ENCODE measurements around the gene CDO1. TPM values are rescaled to one million over a fixed set of nuclear protein-coding genes. Genes with fewer than 3 reads are reported as not detected.

Gene CDO1
- total and polyA plus RNA-seq, 2 of the 8 experiments (the other 6 are each of a cell fraction or from before 2014, with no cell fraction given) = 26.1 to 29.5 TPM

DNA sequence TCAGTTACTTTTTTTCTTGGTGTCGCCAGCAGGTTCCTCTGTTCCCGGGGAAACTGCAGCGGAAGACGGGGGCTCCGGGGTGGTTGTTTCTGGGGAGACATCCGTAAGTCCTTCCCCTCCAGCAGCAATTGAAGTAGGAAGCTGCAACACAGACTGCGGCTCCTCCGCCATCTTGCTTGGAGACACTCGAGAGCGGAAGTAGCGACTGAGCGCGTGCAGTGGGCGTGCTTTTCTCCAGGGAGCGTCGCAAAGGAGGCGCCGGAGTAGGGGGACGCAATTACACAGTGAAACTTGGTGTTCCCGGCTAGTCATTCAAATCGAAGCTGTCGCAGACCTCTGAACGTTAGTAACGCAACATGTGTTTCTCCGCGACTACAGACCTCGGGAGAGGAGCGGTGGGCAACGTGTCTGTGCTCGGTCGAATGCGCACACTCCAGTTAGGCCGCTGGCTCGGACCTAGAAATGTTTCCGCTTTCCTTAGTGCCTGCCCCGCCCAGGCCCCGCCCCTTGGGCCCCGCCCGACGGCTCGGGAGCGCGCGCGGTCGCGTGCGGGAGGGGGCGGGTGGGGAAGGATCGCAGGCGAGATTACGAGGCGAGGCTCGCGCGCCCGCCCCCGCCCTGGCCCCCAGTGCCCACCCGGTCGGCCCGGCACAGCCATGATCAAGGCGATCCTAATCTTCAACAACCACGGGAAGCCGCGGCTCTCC, 25.1 kb upstream of the CDO1 start, which contains the start of the genes AP3S1 and ATG12 (continued):
- TF ChIP-seq HDAC2 (IDR thresholded peaks at IDR 0.05; ENCODE audit: borderline replicate concordance in 1 of 2, low read depth in 2 of 2, low read length in 2 of 2) = peak; percentile 20 to 32; a peak in 1 of 4 replicates
- TF ChIP-seq SAP30 (IDR thresholded peaks at IDR 0.05; ENCODE audit: insufficient read depth, insufficient replicate concordance, low read length) = peak; percentile 62
- TF ChIP-seq KDM5A (IDR thresholded peaks at IDR 0.05; ENCODE audit: low read length) = peak; percentile 89; the same call in 1 of the 2 replicates
- TF ChIP-seq, protein P1, sequence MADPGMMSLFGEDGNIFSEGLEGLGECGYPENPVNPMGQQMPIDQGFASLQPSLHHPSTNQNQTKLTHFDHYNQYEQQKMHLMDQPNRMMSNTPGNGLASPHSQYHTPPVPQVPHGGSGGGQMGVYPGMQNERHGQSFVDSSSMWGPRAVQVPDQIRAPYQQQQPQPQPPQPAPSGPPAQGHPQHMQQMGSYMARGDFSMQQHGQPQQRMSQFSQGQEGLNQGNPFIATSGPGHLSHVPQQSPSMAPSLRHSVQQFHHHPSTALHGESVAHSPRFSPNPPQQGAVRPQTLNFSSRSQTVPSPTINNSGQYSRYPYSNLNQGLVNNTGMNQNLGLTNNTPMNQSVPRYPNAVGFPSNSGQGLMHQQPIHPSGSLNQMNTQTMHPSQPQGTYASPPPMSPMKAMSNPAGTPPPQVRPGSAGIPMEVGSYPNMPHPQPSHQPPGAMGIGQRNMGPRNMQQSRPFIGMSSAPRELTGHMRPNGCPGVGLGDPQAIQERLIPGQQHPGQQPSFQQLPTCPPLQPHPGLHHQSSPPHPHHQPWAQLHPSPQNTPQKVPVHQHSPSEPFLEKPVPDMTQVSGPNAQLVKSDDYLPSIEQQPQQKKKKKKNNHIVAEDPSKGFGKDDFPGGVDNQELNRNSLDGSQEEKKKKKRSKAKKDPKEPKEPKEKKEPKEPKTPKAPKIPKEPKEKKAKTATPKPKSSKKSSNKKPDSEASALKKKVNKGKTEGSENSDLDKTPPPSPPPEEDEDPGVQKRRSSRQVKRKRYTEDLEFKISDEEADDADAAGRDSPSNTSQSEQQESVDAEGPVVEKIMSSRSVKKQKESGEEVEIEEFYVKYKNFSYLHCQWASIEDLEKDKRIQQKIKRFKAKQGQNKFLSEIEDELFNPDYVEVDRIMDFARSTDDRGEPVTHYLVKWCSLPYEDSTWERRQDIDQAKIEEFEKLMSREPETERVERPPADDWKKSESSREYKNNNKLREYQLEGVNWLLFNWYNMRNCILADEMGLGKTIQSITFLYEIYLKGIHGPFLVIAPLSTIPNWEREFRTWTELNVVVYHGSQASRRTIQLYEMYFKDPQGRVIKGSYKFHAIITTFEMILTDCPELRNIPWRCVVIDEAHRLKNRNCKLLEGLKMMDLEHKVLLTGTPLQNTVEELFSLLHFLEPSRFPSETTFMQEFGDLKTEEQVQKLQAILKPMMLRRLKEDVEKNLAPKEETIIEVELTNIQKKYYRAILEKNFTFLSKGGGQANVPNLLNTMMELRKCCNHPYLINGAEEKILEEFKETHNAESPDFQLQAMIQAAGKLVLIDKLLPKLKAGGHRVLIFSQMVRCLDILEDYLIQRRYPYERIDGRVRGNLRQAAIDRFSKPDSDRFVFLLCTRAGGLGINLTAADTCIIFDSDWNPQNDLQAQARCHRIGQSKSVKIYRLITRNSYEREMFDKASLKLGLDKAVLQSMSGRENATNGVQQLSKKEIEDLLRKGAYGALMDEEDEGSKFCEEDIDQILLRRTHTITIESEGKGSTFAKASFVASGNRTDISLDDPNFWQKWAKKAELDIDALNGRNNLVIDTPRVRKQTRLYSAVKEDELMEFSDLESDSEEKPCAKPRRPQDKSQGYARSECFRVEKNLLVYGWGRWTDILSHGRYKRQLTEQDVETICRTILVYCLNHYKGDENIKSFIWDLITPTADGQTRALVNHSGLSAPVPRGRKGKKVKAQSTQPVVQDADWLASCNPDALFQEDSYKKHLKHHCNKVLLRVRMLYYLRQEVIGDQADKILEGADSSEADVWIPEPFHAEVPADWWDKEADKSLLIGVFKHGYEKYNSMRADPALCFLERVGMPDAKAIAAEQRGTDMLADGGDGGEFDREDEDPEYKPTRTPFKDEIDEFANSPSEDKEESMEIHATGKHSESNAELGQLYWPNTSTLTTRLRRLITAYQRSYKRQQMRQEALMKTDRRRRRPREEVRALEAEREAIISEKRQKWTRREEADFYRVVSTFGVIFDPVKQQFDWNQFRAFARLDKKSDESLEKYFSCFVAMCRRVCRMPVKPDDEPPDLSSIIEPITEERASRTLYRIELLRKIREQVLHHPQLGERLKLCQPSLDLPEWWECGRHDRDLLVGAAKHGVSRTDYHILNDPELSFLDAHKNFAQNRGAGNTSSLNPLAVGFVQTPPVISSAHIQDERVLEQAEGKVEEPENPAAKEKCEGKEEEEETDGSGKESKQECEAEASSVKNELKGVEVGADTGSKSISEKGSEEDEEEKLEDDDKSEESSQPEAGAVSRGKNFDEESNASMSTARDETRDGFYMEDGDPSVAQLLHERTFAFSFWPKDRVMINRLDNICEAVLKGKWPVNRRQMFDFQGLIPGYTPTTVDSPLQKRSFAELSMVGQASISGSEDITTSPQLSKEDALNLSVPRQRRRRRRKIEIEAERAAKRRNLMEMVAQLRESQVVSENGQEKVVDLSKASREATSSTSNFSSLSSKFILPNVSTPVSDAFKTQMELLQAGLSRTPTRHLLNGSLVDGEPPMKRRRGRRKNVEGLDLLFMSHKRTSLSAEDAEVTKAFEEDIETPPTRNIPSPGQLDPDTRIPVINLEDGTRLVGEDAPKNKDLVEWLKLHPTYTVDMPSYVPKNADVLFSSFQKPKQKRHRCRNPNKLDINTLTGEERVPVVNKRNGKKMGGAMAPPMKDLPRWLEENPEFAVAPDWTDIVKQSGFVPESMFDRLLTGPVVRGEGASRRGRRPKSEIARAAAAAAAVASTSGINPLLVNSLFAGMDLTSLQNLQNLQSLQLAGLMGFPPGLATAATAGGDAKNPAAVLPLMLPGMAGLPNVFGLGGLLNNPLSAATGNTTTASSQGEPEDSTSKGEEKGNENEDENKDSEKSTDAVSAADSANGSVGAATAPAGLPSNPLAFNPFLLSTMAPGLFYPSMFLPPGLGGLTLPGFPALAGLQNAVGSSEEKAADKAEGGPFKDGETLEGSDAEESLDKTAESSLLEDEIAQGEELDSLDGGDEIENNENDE (IDR thresholded peaks at IDR 0.05; ENCODE audit: insufficient replicate concordance, low read length) = no peak
- TF ChIP-seq, protein P2, sequence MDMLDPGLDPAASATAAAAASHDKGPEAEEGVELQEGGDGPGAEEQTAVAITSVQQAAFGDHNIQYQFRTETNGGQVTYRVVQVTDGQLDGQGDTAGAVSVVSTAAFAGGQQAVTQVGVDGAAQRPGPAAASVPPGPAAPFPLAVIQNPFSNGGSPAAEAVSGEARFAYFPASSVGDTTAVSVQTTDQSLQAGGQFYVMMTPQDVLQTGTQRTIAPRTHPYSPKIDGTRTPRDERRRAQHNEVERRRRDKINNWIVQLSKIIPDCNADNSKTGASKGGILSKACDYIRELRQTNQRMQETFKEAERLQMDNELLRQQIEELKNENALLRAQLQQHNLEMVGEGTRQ (IDR thresholded peaks at IDR 0.05; ENCODE audit: low read length) = peak; percentile 6; the same call in 1 of the 2 replicates
- TF ChIP-seq CREB1 (IDR thresholded peaks at IDR 0.05) = peak; percentile 87
- peak; percentile 95 for TF ChIP-seq TAF7 (optimal IDR thresholded peaks at IDR 0.05; ENCODE audit: borderline replicate concordance, low read depth, low read length)
- no peak for TF ChIP-seq RFX5 (IDR thresholded peaks at IDR 0.05; ENCODE audit: borderline replicate concordance, low read depth, low read length)
